Central memory CD8-positive, alpha-beta T cell (primary cell): ENCODE measurements around the gene RANBP9.

Experiments used
- ATAC-seq: fragments of 150-1000 bp; cut with Tn5 transposase; replicated peaks from 2 replicates; pipeline ENCODE4 v1.10.0; 2022; ENCODE audit warnings: mild to moderate bottlenecking, moderate FRiP score, moderate number of reproducible peaks; ENCODE audit not compliant: poor library complexity, severe bottlenecking; ENCODE audit errors: extremely low read depth
- DNase-seq, 2 donors: peaks; one replicate each; pipeline ENCODE4 v3.0.0; 2021; ENCODE audit warnings: low spot score in 2 of 2
- H3K27ac Mint-ChIP-seq: one replicate; pipeline ENCODE4 v1.8.0; 2022; ENCODE audit warnings: low read depth, mild to moderate bottlenecking, moderate library complexity, mixed read lengths
- H3K27me3 Mint-ChIP-seq: one replicate; pipeline ENCODE4 v1.8.0; 2022; ENCODE audit warnings: mixed read lengths
- H3K36me3 Mint-ChIP-seq: one replicate; pipeline ENCODE4 v1.8.0; 2022; ENCODE audit warnings: mild to moderate bottlenecking, moderate library complexity, mixed read lengths; ENCODE audit not compliant: insufficient read depth
- H3K4me1 Mint-ChIP-seq: one replicate; pipeline ENCODE4 v1.8.0; 2022; ENCODE audit warnings: mixed read lengths
- H3K4me3 Mint-ChIP-seq: one replicate; pipeline ENCODE4 v1.8.0; 2022; ENCODE audit warnings: mild to moderate bottlenecking, moderate library complexity, mixed read lengths
- H3K9me3 Mint-ChIP-seq: one replicate; pipeline ENCODE4 v1.8.0; 2022; ENCODE audit warnings: mixed read lengths

Gene RANBP9

GRCh38 chr6:13681305-13682061 is 30.2 kb downstream of the RANBP9 start:
- H3K27me3 Mint-ChIP-seq: no peaks in the 10 kb centered on the region
- peak overlapping the region; percentile 86 for H3K27ac Mint-ChIP-seq
- DNase-seq (no peak), ATAC-seq (peak; percentile 73)
- H3K9me3 Mint-ChIP-seq: no peaks in the 10 kb centered on the region
- peaks cover 57% of the 10 kb centered on the region for H3K4me1 Mint-ChIP-seq
- H3K4me3 Mint-ChIP-seq: peak overlapping the region; percentile 62
- peaks cover 2% of the 10 kb centered on the region for H3K36me3 Mint-ChIP-seq

GRCh38 chr6:13680448-13680968 is 31.1 kb downstream of the RANBP9 start:
- Mint-ChIP-seq H3K36me3 (peaks cover 3% of the 10 kb centered on the region), H3K27me3 (no peaks in the 10 kb centered on the region), H3K9me3 (no peaks in the 10 kb centered on the region), H3K4me1 (peaks cover 60% of the 10 kb centered on the region), H3K27ac (peak overlapping the region; percentile 86), H3K4me3 (peak overlapping the region; percentile 62)
- no peak for ATAC-seq
- DNase-seq: no peak

DNA sequence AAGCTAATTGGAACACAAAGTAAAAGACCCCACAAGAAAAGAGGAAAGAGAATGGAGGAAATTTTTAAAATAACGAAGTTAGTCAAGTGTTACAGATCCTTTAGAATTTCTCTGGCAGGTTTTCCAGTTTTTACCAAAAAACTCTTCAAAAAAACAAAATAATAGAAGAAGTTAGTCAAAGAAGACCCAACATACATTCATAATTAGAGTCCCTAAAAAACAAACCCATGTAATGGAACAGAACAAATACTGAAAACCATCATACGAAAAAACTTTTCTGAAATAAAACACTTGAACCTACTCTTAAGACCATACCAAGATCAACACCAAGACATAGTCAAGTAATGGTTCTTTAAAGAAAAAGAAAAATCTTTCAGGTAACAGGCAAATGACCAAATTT is 31.6 kb downstream of the RANBP9 start:
- no peak for ATAC-seq
- H3K27ac Mint-ChIP-seq: peak overlapping the region; percentile 86
- peaks cover 63% of the 10 kb centered on the region for H3K4me1 Mint-ChIP-seq
- no peaks in the 10 kb centered on the region for H3K9me3 Mint-ChIP-seq
- no peak for DNase-seq
- H3K36me3 Mint-ChIP-seq: peaks cover 3% of the 10 kb centered on the region
- H3K27me3 Mint-ChIP-seq: no peaks in the 10 kb centered on the region
- H3K4me3 Mint-ChIP-seq: no peak overlapping the region

- Mint-ChIP-seq H3K27ac (peak overlapping the region; percentile 86), H3K4me3 (no peak overlapping the region), H3K9me3 (peaks cover 6% of the 10 kb centered on the region), H3K36me3 (peaks cover 3% of the 10 kb centered on the region), H3K27me3 (no peaks in the 10 kb centered on the region), H3K4me1 (peaks cover 64% of the 10 kb centered on the region)
- no peak for DNase-seq
- no peak for ATAC-seq
These were observed 33.2 kb downstream of the RANBP9 start for GRCh38 chr6:13678255-13678983.

DNA sequence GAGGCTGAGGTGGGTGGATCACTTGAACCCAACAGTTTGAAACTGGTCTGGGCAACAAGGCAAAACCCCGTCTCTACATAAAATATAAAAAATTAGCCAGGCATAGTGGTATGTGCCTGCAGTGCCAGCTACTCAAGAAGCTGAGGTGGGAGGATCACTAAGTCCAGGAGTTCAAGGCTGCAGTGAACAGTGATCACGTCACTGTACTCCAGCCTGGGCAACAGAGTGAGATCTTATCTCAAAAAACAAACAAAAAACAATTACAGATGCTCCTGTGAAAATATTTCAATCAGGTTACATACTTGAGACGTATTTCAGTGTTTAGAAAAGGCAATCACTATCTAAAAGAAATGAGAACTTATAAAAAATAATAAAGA is 33.8 kb downstream of the RANBP9 start:
- ATAC-seq (no peak), DNase-seq (no peak)
- no peaks in the 10 kb centered on the region for H3K27me3 Mint-ChIP-seq
- peaks cover 65% of the 10 kb centered on the region for H3K4me1 Mint-ChIP-seq
- peaks cover 6% of the 10 kb centered on the region for H3K9me3 Mint-ChIP-seq
- peaks cover 1% of the 10 kb centered on the region for H3K36me3 Mint-ChIP-seq
- H3K4me3 Mint-ChIP-seq: no peak overlapping the region
- no peak overlapping the region for H3K27ac Mint-ChIP-seq

- Mint-ChIP-seq H3K9me3 (peaks cover 6% of the 10 kb centered on the region), H3K27ac (no peak overlapping the region), H3K36me3 (peaks cover 1% of the 10 kb centered on the region), H3K4me1 (peaks cover 73% of the 10 kb centered on the region), H3K27me3 (no peaks in the 10 kb centered on the region), H3K4me3 (no peak overlapping the region)
- ATAC-seq: no peak
- no peak for DNase-seq
These were observed 35.0 kb downstream of the RANBP9 start for GRCh38 chr6:13676551-13677156.

- Mint-ChIP-seq H3K4me3 (peak overlapping the region; percentile 8), H3K4me1 (peaks cover 65% of the 10 kb centered on the region), H3K9me3 (peaks cover 6% of the 10 kb centered on the region), H3K27ac (no peak overlapping the region), H3K36me3 (peaks cover 1% of the 10 kb centered on the region), H3K27me3 (no peaks in the 10 kb centered on the region)
- DNase-seq: no peak
- no peak for ATAC-seq
These were observed 37.0 kb downstream of the RANBP9 start for GRCh38 chr6:13674533-13675190.

DNA sequence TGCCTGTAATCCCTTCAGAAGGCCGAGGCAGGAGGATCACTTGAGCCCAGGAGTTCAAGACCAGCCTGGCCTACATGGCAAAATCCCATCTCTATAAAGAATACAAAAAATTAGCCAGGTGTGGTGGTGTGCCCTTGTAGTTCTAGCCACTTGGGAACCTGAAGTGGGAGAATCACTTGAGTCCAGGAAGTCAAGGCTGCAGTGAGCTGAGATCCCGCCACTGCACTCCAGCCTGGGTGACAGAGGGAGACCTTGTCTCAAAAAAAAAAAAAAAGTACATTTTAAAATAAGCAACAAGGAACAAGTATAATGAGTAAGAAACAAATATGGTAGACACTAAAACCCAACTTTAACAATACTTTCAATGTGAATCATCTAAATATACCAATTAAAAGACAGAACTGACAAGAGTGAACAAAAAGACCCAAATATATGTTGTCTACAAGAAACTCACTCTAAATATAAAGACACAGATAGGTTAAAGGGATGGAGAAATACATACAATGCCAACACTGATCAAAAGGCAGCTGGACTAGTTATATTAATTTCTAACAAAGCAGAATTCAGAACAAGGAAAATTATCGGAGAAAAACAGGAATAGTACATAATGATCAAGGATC is 37.7 kb downstream of the RANBP9 start:
- no peak for ATAC-seq
- Mint-ChIP-seq H3K27ac (no peak overlapping the region), H3K27me3 (no peaks in the 10 kb centered on the region), H3K4me1 (peaks cover 69% of the 10 kb centered on the region), H3K36me3 (peaks cover 1% of the 10 kb centered on the region), H3K9me3 (peaks cover 6% of the 10 kb centered on the region), H3K4me3 (no peak overlapping the region)
- no peak for DNase-seq

DNA sequence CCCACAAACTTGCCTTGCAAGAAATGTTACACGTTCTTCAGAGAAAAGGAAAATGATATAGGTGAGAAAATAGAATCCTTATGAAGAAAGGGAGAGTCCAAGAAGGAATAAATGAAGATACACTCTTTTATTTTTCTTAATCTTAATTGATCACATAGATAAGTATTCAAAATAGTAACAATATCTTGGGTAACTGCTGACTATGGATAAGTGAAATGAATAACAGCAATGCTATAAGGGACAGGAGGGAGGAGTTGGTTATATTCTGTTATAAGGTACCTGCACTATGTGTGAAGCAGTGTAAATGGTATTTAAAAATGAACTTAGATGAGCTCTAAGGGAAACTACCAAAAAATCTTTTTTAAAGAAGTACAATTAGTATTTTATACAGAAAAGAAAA is 38.3 kb downstream of the RANBP9 start:
- H3K9me3 Mint-ChIP-seq: peaks cover 6% of the 10 kb centered on the region
- H3K4me3 Mint-ChIP-seq: no peak overlapping the region
- DNase-seq (no peak), ATAC-seq (no peak)
- peaks cover 69% of the 10 kb centered on the region for H3K4me1 Mint-ChIP-seq
- H3K27me3 Mint-ChIP-seq: no peaks in the 10 kb centered on the region
- peaks cover 1% of the 10 kb centered on the region for H3K36me3 Mint-ChIP-seq
- peak overlapping the region; percentile 20 for H3K27ac Mint-ChIP-seq

GRCh38 chr6:13672904-13673303 is 38.7 kb downstream of the RANBP9 start:
- H3K4me1 Mint-ChIP-seq: peaks cover 73% of the 10 kb centered on the region
- H3K9me3 Mint-ChIP-seq: peaks cover 6% of the 10 kb centered on the region
- no peak overlapping the region for H3K4me3 Mint-ChIP-seq
- H3K27me3 Mint-ChIP-seq: no peaks in the 10 kb centered on the region
- DNase-seq (no peak), ATAC-seq (no peak)
- peak overlapping the region; percentile 20 for H3K27ac Mint-ChIP-seq
- peaks cover 1% of the 10 kb centered on the region for H3K36me3 Mint-ChIP-seq

- Mint-ChIP-seq H3K27ac (peak overlapping the region; percentile 20), H3K9me3 (peaks cover 6% of the 10 kb centered on the region), H3K4me3 (no peak overlapping the region), H3K36me3 (peaks cover 2% of the 10 kb centered on the region), H3K27me3 (no peaks in the 10 kb centered on the region), H3K4me1 (peaks cover 82% of the 10 kb centered on the region)
- ATAC-seq (no peak), DNase-seq (no peak)
These were observed 40.0 kb downstream of the RANBP9 start for GRCh38 chr6:13671548-13672127.

DNA sequence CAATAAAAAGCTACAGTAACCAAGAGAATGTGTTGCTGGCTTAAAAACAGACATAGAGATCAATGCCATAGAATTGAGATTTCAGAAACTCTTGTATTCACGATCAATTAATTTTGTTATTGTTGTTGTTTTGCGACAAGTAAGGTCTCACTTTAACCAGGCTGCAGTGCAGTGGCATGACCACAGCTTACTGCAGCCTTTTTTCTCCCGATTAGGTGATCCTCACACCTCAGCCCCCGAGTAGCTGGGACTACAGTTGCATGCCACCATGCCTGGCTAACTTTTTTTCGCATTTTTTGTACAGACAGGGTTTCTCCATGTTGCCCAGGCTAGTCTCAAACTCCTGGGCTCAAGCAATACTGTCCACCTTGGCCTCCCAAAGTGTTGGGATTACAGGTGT is 42.2 kb downstream of the RANBP9 start:
- ATAC-seq (no peak), DNase-seq (no peak)
- peaks cover 1% of the 10 kb centered on the region for H3K36me3 Mint-ChIP-seq
- H3K27me3 Mint-ChIP-seq: no peaks in the 10 kb centered on the region
- peaks cover under 1% of the 10 kb centered on the region for H3K9me3 Mint-ChIP-seq
- H3K27ac Mint-ChIP-seq: no peak overlapping the region
- H3K4me3 Mint-ChIP-seq: no peak overlapping the region
- peaks cover 88% of the 10 kb centered on the region for H3K4me1 Mint-ChIP-seq
